HepG2 (cell line): ENCODE measurements around the gene MVB12A.

Experiments
- ARHGAP35 ChIP-seq: sonication (generic); formaldehyde crosslinking; IDR thresholded peaks from 2 replicates; pipeline ENCODE4 v1.9.0; 2022; ENCODE audit warnings: mild to moderate bottlenecking, inconsistent platforms, moderate library complexity, missing genetic modification reagents, borderline replicate concordance
- NFIC ChIP-seq: IDR thresholded peaks from 2 replicates; pipeline ENCODE4 v1.6.1; 2012; ENCODE audit warnings: mild to moderate bottlenecking, low read length, inconsistent platforms
- POLR2AphosphoS5 ChIP-seq: IDR thresholded peaks from 2 replicates; pipeline ENCODE4 v1.6.1; 2012; ENCODE audit warnings: low read depth, low read length
- ZNF253 ChIP-seq: sonication (generic); formaldehyde crosslinking; IDR thresholded peaks from 2 replicates; pipeline ENCODE4 v1.8.0; 2022; ENCODE audit warnings: mild to moderate bottlenecking, missing genetic modification reagents, borderline replicate concordance
- ZNF430 ChIP-seq: sonication (generic); formaldehyde crosslinking; IDR thresholded peaks from 2 replicates; pipeline ENCODE4 v1.9.0; 2021; ENCODE audit warnings: mild to moderate bottlenecking, missing genetic modification reagents
- ZNF580 ChIP-seq: IDR thresholded peaks from 2 replicates; pipeline ENCODE4 v1.6.1; 2016; ENCODE audit warnings: low read depth, borderline replicate concordance
- TF ChIP-seq, protein P1 (sequence below): sonication (generic); formaldehyde crosslinking; IDR thresholded peaks from 2 replicates; pipeline ENCODE4 v1.4.0; 2020; ENCODE audit warnings: missing genetic modification reagents
- TF ChIP-seq, protein P2 (sequence below): sonication (generic); formaldehyde crosslinking; IDR thresholded peaks from 2 replicates; pipeline ENCODE4 v1.4.0; 2020; ENCODE audit warnings: missing genetic modification reagents, mild to moderate bottlenecking, borderline replicate concordance
- TF ChIP-seq, protein P3 (sequence below): sonication (generic); formaldehyde crosslinking; IDR thresholded peaks from 2 replicates; pipeline ENCODE4 v1.4.0; 2020; ENCODE audit warnings: mild to moderate bottlenecking, low read depth, missing genetic modification reagents

DNA sequence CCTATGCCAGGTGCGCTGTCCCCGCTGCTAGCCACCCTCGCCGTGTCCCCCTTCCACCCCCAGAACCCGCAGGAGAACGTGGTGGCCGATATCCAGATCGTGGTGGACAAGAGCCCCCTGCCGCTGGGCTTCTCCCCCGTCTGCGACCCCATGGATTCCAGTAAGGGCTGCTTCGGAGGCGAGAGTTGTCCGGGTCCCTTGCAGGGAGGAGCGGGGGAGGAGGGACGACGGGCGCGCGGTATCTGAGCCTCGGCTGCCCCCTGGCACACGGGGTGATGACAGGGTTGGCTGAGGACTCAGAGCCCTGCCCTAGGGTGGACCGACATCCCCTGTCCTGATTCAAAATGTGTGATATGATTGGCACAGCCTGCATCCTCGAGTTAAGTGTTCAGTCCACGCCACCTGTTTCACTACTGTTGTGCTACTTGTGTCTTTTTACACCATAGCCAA, 653 bp downstream of the MVB12A start:
- TF ChIP-seq, protein P1, sequence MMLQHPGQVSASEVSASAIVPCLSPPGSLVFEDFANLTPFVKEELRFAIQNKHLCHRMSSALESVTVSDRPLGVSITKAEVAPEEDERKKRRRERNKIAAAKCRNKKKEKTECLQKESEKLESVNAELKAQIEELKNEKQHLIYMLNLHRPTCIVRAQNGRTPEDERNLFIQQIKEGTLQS, result no peak
- no peak for TF ChIP-seq NFIC
- TF ChIP-seq ZNF580, result no peak
- TF ChIP-seq ZNF430 (CRISPR knock-in tag), result 0 out of 2 replicates have a peak, but pooled peaks have one; percentile 43
- no peak; the same call in 1 of the 2 replicates for TF ChIP-seq ZNF253 (CRISPR knock-in tag)
- TF ChIP-seq, protein P2, sequence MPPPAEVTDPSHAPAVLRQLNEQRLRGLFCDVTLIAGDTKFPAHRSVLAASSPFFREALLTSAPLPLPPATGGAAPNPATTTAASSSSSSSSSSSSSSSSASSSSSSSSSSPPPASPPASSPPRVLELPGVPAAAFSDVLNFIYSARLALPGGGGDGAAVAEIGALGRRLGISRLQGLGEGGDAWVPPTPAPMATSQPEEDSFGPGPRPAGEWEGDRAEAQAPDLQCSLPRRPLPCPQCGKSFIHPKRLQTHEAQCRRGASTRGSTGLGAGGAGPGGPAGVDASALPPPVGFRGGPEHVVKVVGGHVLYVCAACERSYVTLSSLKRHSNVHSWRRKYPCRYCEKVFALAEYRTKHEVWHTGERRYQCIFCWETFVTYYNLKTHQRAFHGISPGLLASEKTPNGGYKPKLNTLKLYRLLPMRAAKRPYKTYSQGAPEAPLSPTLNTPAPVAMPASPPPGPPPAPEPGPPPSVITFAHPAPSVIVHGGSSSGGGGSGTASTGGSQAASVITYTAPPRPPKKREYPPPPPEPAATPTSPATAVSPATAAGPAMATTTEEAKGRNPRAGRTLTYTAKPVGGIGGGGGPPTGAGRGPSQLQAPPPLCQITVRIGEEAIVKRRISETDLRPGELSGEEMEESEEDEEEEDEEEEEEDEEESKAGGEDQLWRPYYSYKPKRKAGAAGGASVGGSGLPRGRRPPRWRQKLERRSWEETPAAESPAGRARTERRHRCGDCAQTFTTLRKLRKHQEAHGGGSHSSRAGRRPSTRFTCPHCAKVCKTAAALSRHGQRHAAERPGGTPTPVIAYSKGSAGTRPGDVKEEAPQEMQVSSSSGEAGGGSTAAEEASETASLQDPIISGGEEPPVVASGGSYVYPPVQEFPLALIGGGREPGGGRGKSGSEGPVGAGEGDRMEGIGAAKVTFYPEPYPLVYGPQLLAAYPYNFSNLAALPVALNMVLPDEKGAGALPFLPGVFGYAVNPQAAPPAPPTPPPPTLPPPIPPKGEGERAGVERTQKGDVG, result no peak
- TF ChIP-seq POLR2AphosphoS5, result no peak
- TF ChIP-seq ARHGAP35 (CRISPR knock-in tag), result no peak
- TF ChIP-seq, protein P3, sequence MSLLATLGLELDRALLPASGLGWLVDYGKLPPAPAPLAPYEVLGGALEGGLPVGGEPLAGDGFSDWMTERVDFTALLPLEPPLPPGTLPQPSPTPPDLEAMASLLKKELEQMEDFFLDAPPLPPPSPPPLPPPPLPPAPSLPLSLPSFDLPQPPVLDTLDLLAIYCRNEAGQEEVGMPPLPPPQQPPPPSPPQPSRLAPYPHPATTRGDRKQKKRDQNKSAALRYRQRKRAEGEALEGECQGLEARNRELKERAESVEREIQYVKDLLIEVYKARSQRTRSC (CRISPR knock-in tag), result no peak
